Gastrocnemius medialis (tissue), 4 donors: ENCODE data around the gene C1RL. TPM values are rescaled to one million over a fixed set of nuclear protein-coding genes. Genes with fewer than 3 reads are reported as not detected.

Experiments used
- ATAC-seq, 2 donors: fragments of 150-250 bp; one replicate each; pipeline ENCODE4 v1.9.1; 2016
- DNase-seq, 2 donors: peaks; one replicate each; pipeline ENCODE4 v3.0.0-alpha.2; 2019
- H3K27ac ChIP-seq, 4 donors: fragments of 200-600 bp; sonication (generic); 1 replicate in 1 of 4; 2 replicates in 3 of 4; pipeline ENCODE4 v1.5.1; 2016 to 2018; ENCODE audit warnings: mild to moderate bottlenecking in 2 of 4, moderate library complexity in 1 of 4
- H3K27me3 ChIP-seq, 3 donors: fragments of 200-600 bp; sonication (generic) in 2 of 3; 1 replicate in 1 of 3; 2 replicates in 2 of 3; pipeline versions ENCODE4 v1.5.1 to v1.6.0; 2016 to 2019; ENCODE audit warnings: mild to moderate bottlenecking in 1 of 3, moderate library complexity in 1 of 3
- H3K36me3 ChIP-seq, 2 donors: fragments of 200-600 bp; sonication (generic) in 1 of 2; one replicate each; pipeline ENCODE4 v1.5.1; 2017 to 2018
- H3K4me1 ChIP-seq, 2 donors: fragments of 200-600 bp; sonication (generic) in 1 of 2; one replicate each; pipeline ENCODE4 v1.5.1; 2016 to 2017; ENCODE audit warnings: mild to moderate bottlenecking in 2 of 2
- H3K4me3 ChIP-seq, 4 donors: fragments of 200-600 bp; sonication (generic) in 3 of 4; 1 replicate in 1 of 4; 2 replicates in 3 of 4; pipeline ENCODE4 v1.5.1; 2016 to 2019; ENCODE audit warnings: mild to moderate bottlenecking in 2 of 4
- H3K9me3 ChIP-seq, 3 donors: fragments of 200-600 bp; sonication (generic) in 2 of 3; 1 replicate in 1 of 3; 2 replicates in 2 of 3; pipeline ENCODE4 v1.5.1; 2016 to 2019
- POLR2A ChIP-seq, 2 donors: fragments of 450-650 bp; IDR thresholded peaks; one replicate each; pipeline ENCODE4 v1.6.1; 2017; ENCODE audit warnings: antibody characterized with exemption in 2 of 2, mild to moderate bottlenecking in 2 of 2, moderate library complexity in 2 of 2
- in situ Hi-C, 4 donors: fragments of 200-750 bp; cut with MboI; loops; one replicate each; pipeline versions ENCODE4 v1.15.0 to v1.8.0; 2017; ENCODE audit warnings: low sequenced_read_pairs in 4 of 4
- intact Hi-C: fragments of 100-400 bp; cut with DNase I; formaldehyde crosslinking; loops from one replicate; pipeline ENCODE4 v1.15.1; 2023; ENCODE audit warnings: low total_unique reads
- total RNA-seq, 4 donors: library from RNA; depleted of rRNA; stranded (reverse); fragments of >200 nt; gene quantifications; one replicate each; pipeline versions ENCODE4 v1.1.0 to v1.2.3, GENCODE V29; 2016
- TF ChIP-seq, protein P1 (sequence below), 5 experiments: fragments of 450-650 bp in 3 of 5; fragments of 200-600 bp in 2 of 5; sonication (generic) in 2 of 5; IDR thresholded peaks in 4 of 5; conservative IDR thresholded peaks in 1 of 5; 1 replicate in 4 of 5; 2 replicates in 1 of 5; pipeline ENCODE4 v1.5.1; 2016 to 2019; ENCODE audit warnings: antibody characterized with exemption in 5 of 5, mild to moderate bottlenecking in 3 of 5, moderate library complexity in 3 of 5

Gene C1RL
- total RNA-seq, 4 donors from 2014 or later = 15.0 to 18.7 (median 16.7) TPM

DNA sequence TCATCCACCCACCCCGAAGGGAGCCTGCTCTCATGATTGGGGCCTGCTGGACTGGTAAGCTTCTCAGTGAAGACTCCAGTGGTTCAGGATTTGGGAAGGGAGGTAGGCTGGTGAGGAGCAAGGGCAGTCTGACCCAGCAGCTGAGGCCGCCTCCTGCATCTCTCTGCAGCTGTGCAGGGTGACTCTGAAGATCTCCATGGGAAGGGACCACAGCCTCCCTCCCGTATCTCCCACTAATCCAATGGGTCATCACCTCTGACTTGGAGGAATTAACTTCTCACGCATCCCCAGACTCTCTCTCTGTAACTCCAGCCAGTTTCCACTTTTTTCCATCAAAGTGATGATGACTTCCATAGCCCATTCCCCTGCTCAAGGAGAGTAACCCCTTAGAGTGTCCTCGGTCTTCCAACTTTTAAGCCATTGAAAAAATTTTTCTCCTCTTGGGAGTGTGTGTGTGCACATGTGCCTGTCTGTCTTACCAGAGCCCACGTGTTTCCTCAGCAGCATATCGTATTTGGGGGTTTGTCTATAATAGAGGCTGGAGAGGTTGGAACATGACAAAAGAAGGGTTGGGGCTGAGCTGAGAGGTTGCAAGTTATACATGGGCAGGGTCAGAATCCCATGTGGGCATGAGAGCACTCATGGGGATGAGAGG lies 32.5 kb upstream of the C1RL start:
- Histone ChIP-seq H3K27me3 (no peaks in the 10 kb centered on the region), H3K36me3 (no peaks in the 10 kb centered on the region), H3K4me1 (no peaks in the 10 kb centered on the region), H3K9me3 (no peaks in the 10 kb centered on the region), H3K4me3 (no peak overlapping the region), H3K27ac (no peak overlapping the region)
- intact Hi-C loops (loop anchor here (5.0 kb wide), 1 partner anchor 46 kb away; the partner anchor contains the start of gene PEX5), in situ Hi-C loops (no loop called here)
- DNase-seq (no peak), ATAC-seq (no peak)
- TF ChIP-seq POLR2A (IDR thresholded peaks at IDR 0.05) = no peak
- TF ChIP-seq, protein P1, sequence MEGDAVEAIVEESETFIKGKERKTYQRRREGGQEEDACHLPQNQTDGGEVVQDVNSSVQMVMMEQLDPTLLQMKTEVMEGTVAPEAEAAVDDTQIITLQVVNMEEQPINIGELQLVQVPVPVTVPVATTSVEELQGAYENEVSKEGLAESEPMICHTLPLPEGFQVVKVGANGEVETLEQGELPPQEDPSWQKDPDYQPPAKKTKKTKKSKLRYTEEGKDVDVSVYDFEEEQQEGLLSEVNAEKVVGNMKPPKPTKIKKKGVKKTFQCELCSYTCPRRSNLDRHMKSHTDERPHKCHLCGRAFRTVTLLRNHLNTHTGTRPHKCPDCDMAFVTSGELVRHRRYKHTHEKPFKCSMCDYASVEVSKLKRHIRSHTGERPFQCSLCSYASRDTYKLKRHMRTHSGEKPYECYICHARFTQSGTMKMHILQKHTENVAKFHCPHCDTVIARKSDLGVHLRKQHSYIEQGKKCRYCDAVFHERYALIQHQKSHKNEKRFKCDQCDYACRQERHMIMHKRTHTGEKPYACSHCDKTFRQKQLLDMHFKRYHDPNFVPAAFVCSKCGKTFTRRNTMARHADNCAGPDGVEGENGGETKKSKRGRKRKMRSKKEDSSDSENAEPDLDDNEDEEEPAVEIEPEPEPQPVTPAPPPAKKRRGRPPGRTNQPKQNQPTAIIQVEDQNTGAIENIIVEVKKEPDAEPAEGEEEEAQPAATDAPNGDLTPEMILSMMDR (IDR thresholded peaks at IDR 0.05 in 4 of 5, conservative IDR thresholded peaks at IDR 0.05 in 1 of 5) = no peak

DNA sequence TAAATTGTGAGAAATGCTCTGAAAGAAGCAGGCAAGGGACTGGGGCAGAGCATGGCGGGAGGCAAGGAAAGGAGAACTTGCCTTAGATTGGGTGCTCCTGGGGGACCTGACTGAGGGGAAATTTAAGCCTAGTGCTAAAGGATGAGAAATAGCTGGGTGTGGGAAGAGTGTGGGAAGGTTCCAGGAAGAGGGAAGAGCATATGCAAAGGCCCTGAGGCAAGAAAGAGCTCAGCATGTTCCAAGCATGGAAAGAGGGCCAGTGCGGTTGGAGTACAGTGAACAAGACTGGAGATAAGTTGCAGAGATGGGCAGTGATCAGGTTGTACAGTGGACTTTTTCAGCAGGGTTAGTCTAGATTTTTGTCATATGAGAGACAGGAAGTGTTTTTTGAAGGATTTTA lies 30.2 kb upstream of the C1RL start:
- Histone ChIP-seq H3K36me3 (no peaks in the 10 kb centered on the region), H3K27me3 (no peaks in the 10 kb centered on the region), H3K4me1 (no peaks in the 10 kb centered on the region), H3K4me3 (no peak overlapping the region), H3K27ac (no peak overlapping the region), H3K9me3 (no peaks in the 10 kb centered on the region)
- DNase-seq (no peak), ATAC-seq (no peak)
- in situ Hi-C loops = no loop called here
- TF ChIP-seq, protein P1 (IDR thresholded peaks at IDR 0.05 in 4 of 5, conservative IDR thresholded peaks at IDR 0.05 in 1 of 5) = no peak
- TF ChIP-seq POLR2A (IDR thresholded peaks at IDR 0.05) = no peak
- intact Hi-C loops = no loop called here

DNA sequence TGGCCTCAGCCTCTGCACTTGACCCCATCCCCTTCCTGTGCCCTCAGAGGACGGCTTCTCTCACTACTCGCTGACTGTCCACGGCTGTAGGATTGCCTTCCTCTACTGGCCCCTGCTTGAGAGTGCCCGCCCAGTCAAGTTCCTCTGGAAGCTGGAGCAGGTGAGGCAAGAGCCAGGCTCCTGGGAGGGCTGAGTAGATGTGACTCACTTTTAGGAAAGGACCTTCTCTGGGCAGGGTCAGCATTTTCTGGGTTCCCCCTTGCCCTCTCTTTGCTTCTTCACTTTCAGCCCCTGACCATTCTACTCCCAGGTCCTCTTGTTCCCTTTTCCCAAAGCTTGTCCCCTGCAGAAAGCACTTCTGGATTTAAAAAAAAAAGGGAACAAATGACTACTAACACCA lies 28.9 kb upstream of the C1RL start:
- H3K9me3 ChIP-seq = no peaks in the 10 kb centered on the region
- in situ Hi-C loops (no loop called here), intact Hi-C loops (no loop called here)
- TF ChIP-seq, protein P1 (IDR thresholded peaks at IDR 0.05 in 4 of 5, conservative IDR thresholded peaks at IDR 0.05 in 1 of 5) = no peak
- TF ChIP-seq POLR2A (IDR thresholded peaks at IDR 0.05) = no peak
- no peaks in the 10 kb centered on the region for H3K4me1 ChIP-seq
- H3K27me3 ChIP-seq = no peaks in the 10 kb centered on the region
- no peak for ATAC-seq
- no peak overlapping the region for H3K27ac ChIP-seq
- no peaks in the 10 kb centered on the region for H3K36me3 ChIP-seq
- no peak overlapping the region for H3K4me3 ChIP-seq
- DNase-seq = no peak

DNA sequence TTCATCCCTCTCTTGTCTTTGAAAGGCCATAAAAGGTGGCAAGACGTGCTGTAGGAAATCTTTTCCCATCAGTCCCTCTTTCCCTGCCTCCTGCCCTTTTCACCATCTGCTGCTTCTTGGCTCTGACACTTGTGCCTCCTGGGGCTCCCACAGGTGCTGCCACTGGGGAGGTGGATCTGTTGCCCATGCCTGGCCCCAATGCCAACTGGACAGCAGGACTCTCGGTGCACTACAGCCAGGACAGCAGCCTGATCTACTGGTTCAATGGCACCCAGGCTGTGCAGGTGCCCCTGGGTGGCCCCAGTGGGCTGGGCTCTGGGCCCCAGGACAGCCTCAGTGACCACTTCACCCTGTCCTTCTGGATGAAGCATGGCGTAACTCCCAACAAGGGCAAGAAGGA lies 27.7 kb upstream of the C1RL start:
- Histone ChIP-seq H3K9me3 (no peaks in the 10 kb centered on the region), H3K27me3 (peaks cover 0 to 4% (median 0%) of the 10 kb centered on the region in 3 donors), H3K36me3 (no peaks in the 10 kb centered on the region), H3K27ac (no peak overlapping the region), H3K4me3 (no peak overlapping the region), H3K4me1 (no peaks in the 10 kb centered on the region)
- TF ChIP-seq, protein P1 (IDR thresholded peaks at IDR 0.05 in 4 of 5, conservative IDR thresholded peaks at IDR 0.05 in 1 of 5) = no peak
- TF ChIP-seq POLR2A (IDR thresholded peaks at IDR 0.05) = no peak
- DNase-seq (no peak), ATAC-seq (no peak)
- in situ Hi-C loops = no loop called here
- intact Hi-C loops = no loop called here

DNA sequence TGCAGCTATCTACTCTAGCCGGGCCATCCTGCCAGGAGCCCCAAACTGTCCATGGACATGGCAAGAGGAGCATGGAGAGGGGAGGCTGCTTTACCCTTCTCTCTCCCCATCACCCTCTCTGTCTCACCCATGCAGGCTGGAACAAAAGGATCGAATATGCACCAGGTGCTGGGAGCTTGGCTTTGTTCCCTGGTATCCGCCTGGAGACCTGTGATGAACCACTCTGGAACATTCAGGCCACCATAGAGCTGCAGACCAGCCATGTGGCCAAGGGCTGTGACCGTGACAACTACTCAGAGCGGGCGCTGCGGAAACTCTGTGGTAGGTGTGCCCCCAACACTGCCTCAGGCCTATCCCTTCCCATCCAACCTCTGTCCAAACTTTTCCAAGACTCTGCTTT lies 27.1 kb upstream of the C1RL start:
- ATAC-seq (no peak), DNase-seq (no peak)
- TF ChIP-seq, protein P1 (IDR thresholded peaks at IDR 0.05 in 4 of 5, conservative IDR thresholded peaks at IDR 0.05 in 1 of 5) = no peak
- no peak for TF ChIP-seq POLR2A (IDR thresholded peaks at IDR 0.05)
- Histone ChIP-seq H3K27ac (no peak overlapping the region), H3K36me3 (no peaks in the 10 kb centered on the region), H3K9me3 (no peaks in the 10 kb centered on the region), H3K4me1 (no peaks in the 10 kb centered on the region), H3K27me3 (peaks cover 0 to 6% (median 0%) of the 10 kb centered on the region in 3 donors), H3K4me3 (no peak overlapping the region)
- intact Hi-C loops = no loop called here
- in situ Hi-C loops = no loop called here
